Fibroblast of pulmonary artery (primary cell): ENCODE measurements around the gene DSG2.
"Not testable (repeated sequence)": the region's sequence is repeated elsewhere in the genome, so short reads cannot be mapped to it uniquely, and the experiment has no call there.

Experiments used
- DNase-seq: peaks from one replicate; pipeline ENCODE4 v3.0.0-alpha.2; 2010; ENCODE audit warnings: low read depth
- H3K4me3 ChIP-seq: replicated peaks from 2 replicates; pipeline ENCODE4 v1.5.1; 2011; ENCODE audit warnings: low read depth, mild to moderate bottlenecking, control low read depth, low read length, moderate library complexity
- TF ChIP-seq, protein P1 (sequence below): IDR thresholded peaks from 2 replicates; pipeline ENCODE4 v1.5.1; 2011; ENCODE audit warnings: mild to moderate bottlenecking, control low read depth, low read length, inconsistent platforms; ENCODE audit errors: missing control alignments

The DSG2 gene

DNA sequence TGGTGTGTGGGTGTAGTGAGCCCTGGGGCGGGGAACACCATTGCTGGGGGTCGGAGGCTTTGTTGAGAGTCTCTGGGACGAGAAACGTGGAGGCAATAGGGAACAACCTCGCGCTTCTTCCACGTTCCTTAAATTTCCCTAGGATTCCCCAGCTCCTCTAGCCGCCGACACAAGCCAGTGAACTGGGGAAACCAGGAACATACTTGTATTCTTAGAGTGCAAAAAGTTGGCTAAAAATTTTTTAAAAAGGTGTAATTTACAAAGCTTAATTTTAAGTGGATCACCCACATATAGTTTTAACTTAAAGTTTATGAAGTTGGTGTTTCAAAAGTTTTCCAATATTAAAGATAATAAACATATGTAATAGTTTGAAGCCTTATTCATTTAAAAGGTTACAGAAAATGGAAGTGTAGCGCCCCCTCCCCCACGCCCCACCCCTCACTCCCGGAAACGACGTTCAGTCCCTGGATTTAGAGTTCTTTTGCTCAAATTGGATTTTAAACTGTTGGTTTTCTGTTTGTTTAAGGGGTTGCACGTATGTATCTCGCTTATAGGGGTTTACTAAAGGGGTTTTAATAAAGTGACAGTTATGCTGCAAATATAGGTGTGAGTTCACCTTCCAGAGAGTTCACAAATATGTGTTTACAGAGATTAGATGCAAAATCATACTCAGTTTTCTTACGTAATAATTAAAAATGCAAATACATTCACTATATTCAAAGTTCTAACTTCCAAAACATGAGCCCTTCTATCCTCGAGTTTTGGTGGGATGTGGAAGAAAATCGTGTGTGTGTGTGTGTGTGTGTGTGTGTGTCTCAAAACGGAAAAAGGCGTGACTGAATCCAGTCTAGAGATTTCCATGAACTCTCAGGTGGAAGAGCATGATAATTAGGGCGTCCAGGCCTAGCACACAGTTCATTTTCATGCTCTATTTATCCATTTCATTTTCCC is 872 bp downstream of the DSG2 start:
- peak; percentile 22 for DNase-seq
- H3K4me3 ChIP-seq, result peak overlapping the region; percentile 86
- TF ChIP-seq, protein P1, sequence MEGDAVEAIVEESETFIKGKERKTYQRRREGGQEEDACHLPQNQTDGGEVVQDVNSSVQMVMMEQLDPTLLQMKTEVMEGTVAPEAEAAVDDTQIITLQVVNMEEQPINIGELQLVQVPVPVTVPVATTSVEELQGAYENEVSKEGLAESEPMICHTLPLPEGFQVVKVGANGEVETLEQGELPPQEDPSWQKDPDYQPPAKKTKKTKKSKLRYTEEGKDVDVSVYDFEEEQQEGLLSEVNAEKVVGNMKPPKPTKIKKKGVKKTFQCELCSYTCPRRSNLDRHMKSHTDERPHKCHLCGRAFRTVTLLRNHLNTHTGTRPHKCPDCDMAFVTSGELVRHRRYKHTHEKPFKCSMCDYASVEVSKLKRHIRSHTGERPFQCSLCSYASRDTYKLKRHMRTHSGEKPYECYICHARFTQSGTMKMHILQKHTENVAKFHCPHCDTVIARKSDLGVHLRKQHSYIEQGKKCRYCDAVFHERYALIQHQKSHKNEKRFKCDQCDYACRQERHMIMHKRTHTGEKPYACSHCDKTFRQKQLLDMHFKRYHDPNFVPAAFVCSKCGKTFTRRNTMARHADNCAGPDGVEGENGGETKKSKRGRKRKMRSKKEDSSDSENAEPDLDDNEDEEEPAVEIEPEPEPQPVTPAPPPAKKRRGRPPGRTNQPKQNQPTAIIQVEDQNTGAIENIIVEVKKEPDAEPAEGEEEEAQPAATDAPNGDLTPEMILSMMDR, result no peak

DNA sequence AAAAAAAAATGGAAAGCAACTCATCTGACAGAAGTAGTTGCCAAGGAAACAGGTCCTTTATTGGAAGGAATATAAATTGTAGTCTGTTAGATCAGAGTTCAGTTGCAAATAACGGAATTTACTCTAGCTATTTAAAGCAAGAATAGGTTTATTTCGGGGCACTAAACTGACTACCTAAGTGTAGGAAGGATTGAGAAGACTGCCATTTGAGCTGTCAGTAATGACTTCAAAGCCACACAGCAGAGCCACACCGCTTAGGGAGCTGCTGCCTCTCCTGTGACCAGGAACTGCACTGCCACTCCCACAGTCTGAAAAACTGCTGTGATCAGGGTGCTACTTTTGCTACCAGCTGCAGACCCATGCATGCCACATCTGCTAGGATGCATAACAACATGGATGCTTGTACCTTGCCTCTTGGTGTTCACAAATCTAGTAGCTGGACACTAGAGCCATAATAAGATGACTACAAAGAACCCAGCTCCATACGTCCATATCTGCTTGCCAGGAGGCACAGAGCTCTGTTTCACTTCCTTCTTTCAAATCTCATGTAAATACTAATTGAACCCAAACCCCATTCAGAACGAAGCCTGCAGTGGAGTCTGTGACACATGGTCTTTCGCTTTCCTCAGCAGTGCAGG is 2.2 kb downstream of the DSG2 start:
- TF ChIP-seq, protein P1, result no peak
- DNase-seq, result no peak
- no peak overlapping the region for H3K4me3 ChIP-seq

DNA sequence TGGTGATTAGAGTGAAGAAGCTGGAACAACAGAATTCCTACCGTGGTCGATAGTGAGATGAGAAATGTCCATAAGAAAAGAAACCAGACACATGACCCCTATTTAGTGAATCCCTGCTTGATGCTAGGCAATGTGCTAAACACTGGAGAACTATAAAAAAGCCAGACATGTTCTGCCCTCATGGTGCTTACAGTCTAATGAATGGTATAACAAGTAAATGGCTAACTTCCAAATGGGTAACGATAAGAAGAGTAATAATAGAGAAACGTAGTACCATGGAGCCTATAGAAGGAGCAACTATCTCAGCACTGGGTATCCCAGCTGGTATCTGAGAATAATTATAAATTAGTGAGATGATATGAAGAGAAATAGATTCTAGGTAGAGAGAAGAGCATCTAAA is 5.0 kb downstream of the DSG2 start:
- H3K4me3 ChIP-seq, result no peak overlapping the region
- DNase-seq, result no peak
- TF ChIP-seq, protein P1, result no peak

DNA sequence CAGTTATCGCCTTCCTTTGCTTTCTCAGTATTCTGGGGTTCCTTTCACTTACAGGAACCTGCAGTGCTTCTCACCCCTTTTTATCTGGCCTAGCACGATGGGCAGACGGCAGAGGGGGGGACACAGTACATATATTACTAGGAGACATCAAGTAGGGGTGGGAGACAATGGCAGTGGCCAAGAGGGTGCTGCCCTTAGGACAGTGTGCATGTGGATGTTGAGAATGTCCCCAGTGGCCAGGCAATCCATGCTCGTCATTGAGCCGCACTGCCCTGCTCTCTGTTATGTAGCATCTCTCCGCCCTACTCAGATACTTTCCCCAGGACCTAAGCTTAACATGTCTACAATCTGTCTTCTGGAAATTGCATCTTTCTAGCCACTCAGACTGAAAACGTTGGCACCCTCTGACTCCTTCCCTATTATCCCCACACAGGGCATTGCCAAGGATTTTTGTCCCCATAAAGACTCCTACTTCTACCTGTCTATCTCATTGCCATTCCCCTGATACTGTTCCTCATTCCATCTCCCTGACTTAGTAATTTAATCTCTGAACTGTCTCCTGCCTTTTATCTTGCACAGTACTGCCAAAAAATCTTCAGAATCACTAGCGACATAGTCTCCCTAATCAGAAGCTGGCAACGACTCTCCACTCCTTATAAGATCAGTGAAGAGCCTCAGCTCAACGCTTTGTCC is 6.6 kb downstream of the DSG2 start:
- TF ChIP-seq, protein P1, result no peak
- no peak for DNase-seq
- no peak overlapping the region for H3K4me3 ChIP-seq

DNA sequence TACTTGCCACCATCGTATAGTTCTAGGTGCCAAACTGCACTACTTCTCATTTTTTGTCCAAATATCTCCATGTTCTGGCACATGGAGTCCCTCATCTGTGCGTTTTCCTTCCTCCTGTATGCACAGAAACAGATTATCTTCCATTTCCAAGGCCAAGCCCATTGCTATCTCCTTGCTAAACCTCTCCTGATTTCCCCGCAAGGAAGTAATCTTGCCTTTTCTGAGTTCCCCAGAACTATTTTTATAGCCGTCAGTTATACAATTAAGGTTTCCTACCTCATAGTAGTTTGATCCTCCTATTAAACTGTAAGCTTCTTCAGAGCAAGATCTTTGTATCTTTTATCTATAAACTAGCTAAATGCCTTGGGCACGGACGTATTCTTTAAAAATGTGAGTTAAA is 7.2 kb downstream of the DSG2 start:
- TF ChIP-seq, protein P1, result no peak
- no peak for DNase-seq
- H3K4me3 ChIP-seq, result no peak overlapping the region

DNA sequence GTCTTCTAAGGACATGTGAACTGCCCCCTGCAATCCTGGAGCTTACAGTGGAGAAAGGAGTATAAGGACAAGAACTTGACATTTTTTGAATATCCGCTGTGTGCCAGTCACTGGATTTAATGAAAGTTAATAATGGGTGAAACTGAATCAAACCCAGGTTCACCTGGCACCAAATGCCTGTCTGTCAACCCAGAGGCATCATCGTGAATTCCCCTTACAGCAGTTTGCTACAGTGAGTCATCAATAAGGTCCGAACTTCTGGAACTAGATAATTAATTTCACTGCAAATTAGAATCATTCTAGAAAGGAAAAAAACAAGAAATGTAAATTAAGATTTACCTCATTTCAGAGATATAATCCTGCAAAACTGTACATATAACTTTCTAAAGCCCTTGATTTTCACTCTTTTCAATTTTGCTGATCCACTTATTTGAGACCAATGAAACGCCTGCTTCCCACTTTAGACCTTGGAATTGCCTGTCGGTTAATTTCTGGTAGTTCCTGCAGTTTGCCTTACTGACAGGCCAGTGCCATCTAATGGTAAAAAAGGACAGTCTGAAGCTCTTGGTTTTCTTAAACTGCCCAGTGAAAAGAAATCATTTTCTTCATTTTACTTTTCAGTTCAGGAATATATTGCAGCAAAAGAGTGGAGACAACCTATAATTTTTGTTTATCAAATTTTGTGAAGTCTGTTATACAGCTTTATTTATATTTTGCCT is 8.2 kb downstream of the DSG2 start:
- H3K4me3 ChIP-seq, result no peak overlapping the region
- DNase-seq, result peak; percentile 66
- TF ChIP-seq, protein P1, result peak; percentile 50

DNA sequence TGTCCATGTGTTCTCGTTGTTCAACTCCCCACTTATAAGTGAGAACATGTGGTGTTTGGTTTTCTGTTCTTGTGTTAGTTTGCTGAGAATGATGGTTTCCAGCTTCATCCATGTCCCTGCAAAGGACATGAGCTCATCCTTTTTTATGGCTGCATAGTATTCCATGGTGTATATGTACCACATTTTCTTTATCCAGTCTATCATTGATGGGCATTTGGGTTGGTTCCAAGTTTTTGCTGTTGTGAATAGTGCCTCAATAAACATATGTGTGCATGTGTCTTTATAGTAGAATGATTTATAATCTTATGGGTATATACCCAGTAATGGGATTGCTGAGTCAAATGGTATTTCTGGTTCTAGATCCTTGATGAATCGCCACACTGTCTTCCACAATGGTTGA is 9.1 kb downstream of the DSG2 start:
- H3K4me3 ChIP-seq, DNase-seq: not testable (repeated sequence)
